IMR-90 (cell line): ENCODE measurements around the gene NUDT3. TPM values are rescaled to one million over a fixed set of nuclear protein-coding genes. Genes with fewer than 3 reads are reported as not detected.
"Not testable (repeated sequence)": the region's sequence is repeated elsewhere in the genome, so short reads cannot be mapped to it uniquely, and the experiment has no call there.

Experiments used
- ATAC-seq: fragments of 200-7000 bp; cut with Tn5 transposase; 2 replicates; pipeline ENCODE4 v1.9.1; 2020; ENCODE audit warnings: low read depth, mild to moderate bottlenecking, moderate library complexity
- BruUV-seq: library from RNA; stranded (reverse); fragments of 400-500 nt; replicated peaks from 2 replicates; lab custom pipeline; 2021; lab: Mats Ljungman, UMichigan
- CTCF ChIA-PET: fragments of 300-600 bp; formaldehyde crosslinking; extraction: SDS; loops from one replicate; lab custom pipeline; 2021; ENCODE audit warnings: antibody characterized with exemption; lab: Yijun Ruan, JAX
- POLR2A ChIA-PET: fragments of 300-600 bp; sonication (Branson Sonifier 250); formaldehyde crosslinking; loops from one replicate; lab custom pipeline; 2022; ENCODE audit warnings: antibody characterized with exemption; ENCODE audit not compliant: unreplicated experiment; lab: Charles Lee
- DNase-seq: peaks from one replicate; pipeline ENCODE4 v3.0.0; 2013
- H2AFZ ChIP-seq: replicated peaks from 2 replicates; pipeline ENCODE3; 2013; ENCODE audit warnings: low read length, mild to moderate bottlenecking; ENCODE audit not compliant: poor library complexity
- H2AK5ac ChIP-seq: 2 replicates; pipeline ENCODE4 v1.6.1; 2013; ENCODE audit warnings: low read depth, low read length, inconsistent platforms
- H2AK9ac ChIP-seq: replicated peaks from 2 replicates; pipeline ENCODE3; 2013; ENCODE audit warnings: mild to moderate bottlenecking, low read depth, low read length, moderate library complexity; ENCODE audit not compliant: poor library complexity
- H2BK120ac ChIP-seq: 2 replicates; pipeline ENCODE4 v1.6.1; 2013; ENCODE audit warnings: low read depth, low read length, inconsistent platforms
- H2BK15ac ChIP-seq: 3 replicates; pipeline ENCODE4 v1.6.1; 2013; ENCODE audit warnings: low read depth, low read length, inconsistent platforms
- H2BK20ac ChIP-seq: 2 replicates; pipeline ENCODE4 v1.6.1; 2013; ENCODE audit warnings: low read depth, mild to moderate bottlenecking, inconsistent platforms, low read length, moderate library complexity
- H2BK5ac ChIP-seq: 2 replicates; pipeline ENCODE4 v1.6.1; 2013; ENCODE audit warnings: mild to moderate bottlenecking, low read depth, low read length, inconsistent platforms; ENCODE audit not compliant: poor library complexity, severe bottlenecking
- H3K14ac ChIP-seq: replicated peaks from 2 replicates; pipeline ENCODE4 v1.6.1; 2013; ENCODE audit warnings: low read depth, low read length, inconsistent platforms
- H3K18ac ChIP-seq: 2 replicates; pipeline ENCODE4 v1.6.1; 2013; ENCODE audit warnings: low read depth, low read length, control low read depth
- H3K23ac ChIP-seq: 2 replicates; pipeline ENCODE4 v1.6.1; 2013; ENCODE audit warnings: low read depth, low read length, inconsistent platforms
- H3K27ac ChIP-seq: 2 replicates; pipeline ENCODE4 v1.5.1; 2013; ENCODE audit warnings: mild to moderate bottlenecking, control low read depth, low read length; ENCODE audit not compliant: insufficient read depth
- H3K27me3 ChIP-seq: 2 replicates; pipeline ENCODE4 v1.6.1; 2013; ENCODE audit warnings: low read length; ENCODE audit not compliant: control insufficient read depth, insufficient read depth
- H3K36me3 ChIP-seq: 2 replicates; pipeline ENCODE4 v1.6.1; 2013; ENCODE audit warnings: low read length, mixed read lengths; ENCODE audit not compliant: control insufficient read depth, insufficient read depth
- H3K4ac ChIP-seq: 2 replicates; pipeline ENCODE4 v1.6.1; 2013; ENCODE audit warnings: low read depth, low read length, inconsistent platforms
- H3K4me1 ChIP-seq: 2 replicates; pipeline ENCODE4 v1.6.1; 2013; ENCODE audit warnings: low read length, mixed read lengths; ENCODE audit not compliant: control insufficient read depth, insufficient read depth
- H3K4me2 ChIP-seq: 2 replicates; pipeline ENCODE4 v1.6.1; 2013; ENCODE audit warnings: low read depth, mild to moderate bottlenecking, control low read depth, low read length, moderate library complexity
- H3K4me3 ChIP-seq: 2 replicates; pipeline ENCODE4 v1.5.1; 2013; ENCODE audit warnings: low read depth, mild to moderate bottlenecking, control low read depth, low read length, moderate library complexity; ENCODE audit not compliant: insufficient read depth
- H3K56ac ChIP-seq: 2 replicates; pipeline ENCODE4 v1.6.1; 2013; ENCODE audit warnings: low read length, inconsistent platforms; ENCODE audit not compliant: insufficient read depth; ENCODE audit errors: extremely low read depth
- H3K79me1 ChIP-seq, 2 experiments: 2 replicates each; pipeline ENCODE4 v1.6.1; 2013; ENCODE audit warnings: low read length in 2 of 2, inconsistent platforms in 1 of 2, low read depth in 1 of 2
- H3K9ac ChIP-seq: 2 replicates; pipeline ENCODE4 v1.6.1; 2013; ENCODE audit warnings: low read depth, low read length, control low read depth
- H3K9me1 ChIP-seq: 2 replicates; pipeline ENCODE4 v1.6.1; 2013; ENCODE audit warnings: low read length, inconsistent platforms; ENCODE audit not compliant: insufficient read depth
- H3K9me3 ChIP-seq: 2 replicates; pipeline ENCODE4 v1.6.1; 2013; ENCODE audit warnings: low read length; ENCODE audit not compliant: control insufficient read depth, insufficient read depth
- H4K20me1 ChIP-seq: 2 replicates; pipeline ENCODE4 v1.6.1; 2013; ENCODE audit warnings: low read length, inconsistent platforms; ENCODE audit not compliant: insufficient read depth
- H4K5ac ChIP-seq: 2 replicates; pipeline ENCODE4 v1.6.1; 2013; ENCODE audit warnings: mild to moderate bottlenecking, low read depth, low read length, control low read depth
- H4K8ac ChIP-seq, 2 experiments: 2 replicates each; pipeline ENCODE4 v1.6.1; 2013; ENCODE audit warnings: low read depth in 2 of 2, low read length in 2 of 2, control low read depth in 1 of 2, inconsistent platforms in 1 of 2
- H4K91ac ChIP-seq: 2 replicates; pipeline ENCODE4 v1.6.1; 2013; ENCODE audit warnings: low read depth, low read length, inconsistent platforms; ENCODE audit not compliant: insufficient read depth
- WGBS, 2 experiments: methylation state at CpG; one replicate each; pipeline versions ENCODE4 v1.1.5 to v1.1.7; 2013; ENCODE audit warnings: missing lambda C conversion rate in 2 of 2; ENCODE audit not compliant: insufficient read length in 1 of 2; ENCODE audit errors: extremely low coverage in 2 of 2; 5-methylcytosine and 5-hydroxymethylcytosine counted together
- dilution Hi-C: fragments of 300-500 bp; cut with HindIII; formaldehyde crosslinking; loops from one replicate; pipeline ENCODE4 v1.14.3; 2018; ENCODE audit warnings: low sequenced_read_pairs; ENCODE audit not compliant: unreplicated experiment
- in situ Hi-C: fragments of 300-500 bp; cut with MboI; formaldehyde crosslinking; loops from 3 replicates; pipeline ENCODE4 v1.14.3; 2019; ENCODE audit warnings: low sequenced_read_pairs, inconsistent platforms, mixed read lengths
- intact Hi-C: fragments of 100-400 bp; cut with micrococcal nuclease; formaldehyde crosslinking; loops from 2 replicates; pipeline ENCODE4 v1.10.0; 2022
- polyA plus RNA-seq, 3 experiments: library from polyadenylated mRNA; depleted of rRNA; stranded (reverse); fragments of >200 nt; gene quantifications; 2 replicates each; pipeline ENCODE4 v1.2.3, GENCODE V29; 2012; ENCODE audit warnings: low replicate concordance in 1 of 3
- total RNA-seq: library from RNA; depleted of rRNA; stranded (reverse); fragments of >200 nt; gene quantifications from 2 replicates; pipeline ENCODE4 v1.2.3, GENCODE V29; 2012

The NUDT3 gene
- total and polyA plus RNA-seq, 2 of the 4 experiments (the other 2 are of a cell fraction): 10.1 to 17.2 TPM

DNA sequence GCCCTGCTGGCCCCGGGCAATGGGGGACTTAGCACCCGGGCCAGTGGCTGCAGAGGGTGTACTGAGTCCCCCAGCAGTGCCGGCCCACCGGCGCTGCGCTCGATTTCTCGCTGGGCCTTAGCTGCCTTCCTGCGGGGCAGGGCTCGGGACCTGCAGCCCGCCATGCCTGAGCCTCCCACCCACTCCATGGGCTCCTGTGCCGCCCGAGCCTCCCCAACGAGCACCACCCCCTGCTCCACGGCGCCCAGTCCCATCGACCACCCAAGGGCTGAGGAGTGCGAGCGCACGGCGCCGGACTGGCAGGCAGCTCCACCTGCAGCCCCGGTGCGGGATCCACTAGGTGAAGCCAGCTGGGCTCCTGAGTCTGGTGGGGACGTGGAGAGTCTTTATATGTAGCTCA is 123.3 kb downstream of the NUDT3 start:
- H3K9me1 ChIP-seq, POLR2A ChIA-PET, H3K9ac ChIP-seq, H3K9me3 ChIP-seq, H4K20me1 ChIP-seq, H3K36me3 ChIP-seq, H3K18ac ChIP-seq, H2BK5ac ChIP-seq, H2BK120ac ChIP-seq, H3K4me3 ChIP-seq, H2AK9ac ChIP-seq, DNase-seq, H3K4me2 ChIP-seq, H2BK20ac ChIP-seq, H3K79me1 ChIP-seq, H4K5ac ChIP-seq, H3K27ac ChIP-seq, H3K27me3 ChIP-seq, in situ Hi-C loops, H3K4me1 ChIP-seq, intact Hi-C loops, H3K4ac ChIP-seq, H2AFZ ChIP-seq, H3K14ac ChIP-seq, BruUV-seq, CTCF ChIA-PET, ATAC-seq, dilution Hi-C loops, H4K8ac ChIP-seq, H3K56ac ChIP-seq, H2AK5ac ChIP-seq, H3K23ac ChIP-seq, H2BK15ac ChIP-seq, H4K91ac ChIP-seq: not testable (repeated sequence)
- no CpG with 5 or more reads among the region's 25 CpGs for WGBS, 2 experiments
